ENCODE data around the gene IGIP.

The IGIP gene

GRCh38 chr5:140125637-140126036 is at the start of gene IGIP:
TSS of gene IGIP (plus strand) at chr5:140125937. CDS start at chr5:140128477, 2,540 bp downstream.
- 0 out of 2 replicates have a peak, but pooled peaks cover 1% of the 10 kb centered on the region for H3K4me1 ChIP-seq (ENCODE audit: control insufficient read depth, insufficient read depth, low read length)
- no peaks in the 10 kb centered on the region for H3K9me3 ChIP-seq (ENCODE audit: control insufficient read depth, insufficient read depth, low read length)
- H3K27ac ChIP-seq (ENCODE audit: low read length), result no peak within 1 kb of the TSS
- WGBS (ENCODE audit: insufficient coverage, insufficient read length), result no CpG with 5 or more reads among the region's 4 CpGs
- DNase-seq (ENCODE audit: low read depth, low spot score), result no peak
- H3K36me3 ChIP-seq (ENCODE audit: control insufficient read depth, insufficient read depth, low read length), result no peaks in the 10 kb centered on the region
- no peak within 1 kb of the TSS for H3K4me3 ChIP-seq (ENCODE audit: low read length)
- no peaks in the 10 kb centered on the region for H3K27me3 ChIP-seq (ENCODE audit: control insufficient read depth, insufficient read depth, low read length)

DNA sequence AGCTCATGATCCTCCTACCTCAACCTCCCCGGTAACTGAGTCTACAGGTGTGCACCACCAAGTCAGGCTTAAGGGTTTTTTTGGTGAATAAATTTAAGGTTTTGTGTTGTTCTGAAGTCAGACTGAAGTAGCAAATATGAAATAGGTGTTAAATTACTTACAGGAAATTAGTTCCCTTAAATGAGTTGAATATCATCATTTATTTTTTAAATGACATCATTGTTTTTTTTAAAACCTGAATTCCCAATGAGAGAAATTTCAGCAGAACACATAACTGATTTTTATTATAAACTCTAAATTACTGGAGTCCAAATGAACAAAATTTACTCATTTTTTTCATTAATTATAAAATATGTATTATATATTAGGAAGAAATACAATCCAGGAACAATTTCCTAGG is 49.6 kb upstream of the IGIP start:
- WGBS (ENCODE audit: insufficient coverage, insufficient read length), result no CpG with 5 or more reads among the region's 1 CpG
- no peak for DNase-seq (ENCODE audit: low read depth, low spot score)
- Histone ChIP-seq H3K36me3 (ENCODE audit: control insufficient read depth, insufficient read depth, low read length) (no peaks in the 10 kb centered on the region), H3K4me3 (ENCODE audit: low read length) (no peak overlapping the region), H3K9me3 (ENCODE audit: control insufficient read depth, insufficient read depth, low read length) (no peaks in the 10 kb centered on the region), H3K27me3 (ENCODE audit: control insufficient read depth, insufficient read depth, low read length) (no peaks in the 10 kb centered on the region), H3K4me1 (ENCODE audit: control insufficient read depth, insufficient read depth, low read length) (no peaks in the 10 kb centered on the region), H3K27ac (ENCODE audit: low read length) (no peak overlapping the region)

DNA sequence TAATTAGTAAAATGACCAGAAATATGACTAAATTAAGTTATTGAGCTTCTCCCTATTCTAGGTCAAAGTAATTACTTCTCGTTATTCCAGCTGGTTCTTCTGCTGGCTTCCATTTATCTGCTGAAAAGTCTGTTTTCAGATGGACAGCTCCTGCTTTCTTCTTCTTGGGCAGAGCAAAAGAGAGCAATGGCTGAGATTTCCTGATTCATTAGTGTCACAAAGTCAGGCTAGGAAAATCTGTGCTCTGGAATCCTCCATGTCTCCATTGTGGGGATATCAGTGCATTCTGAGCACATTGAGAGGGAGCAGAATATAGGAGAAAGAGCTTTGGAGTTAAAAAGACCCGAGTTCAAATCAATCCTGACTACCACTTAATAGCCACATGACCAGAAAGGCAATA is 48.9 kb upstream of the IGIP start:
- no peaks in the 10 kb centered on the region for H3K36me3 ChIP-seq (ENCODE audit: control insufficient read depth, insufficient read depth, low read length)
- H3K9me3 ChIP-seq (ENCODE audit: control insufficient read depth, insufficient read depth, low read length), result no peaks in the 10 kb centered on the region
- DNase-seq (ENCODE audit: low read depth, low spot score), result no peak
- no peaks in the 10 kb centered on the region for H3K4me1 ChIP-seq (ENCODE audit: control insufficient read depth, insufficient read depth, low read length)
- no peak overlapping the region for H3K27ac ChIP-seq (ENCODE audit: low read length)
- WGBS (ENCODE audit: insufficient coverage, insufficient read length), result no CpG with 5 or more reads among the region's 2 CpGs
- no peak overlapping the region for H3K4me3 ChIP-seq (ENCODE audit: low read length)
- no peaks in the 10 kb centered on the region for H3K27me3 ChIP-seq (ENCODE audit: control insufficient read depth, insufficient read depth, low read length)

- no peak overlapping the region for H3K27ac ChIP-seq (ENCODE audit: low read length)
- H3K9me3 ChIP-seq (ENCODE audit: control insufficient read depth, insufficient read depth, low read length), result no peaks in the 10 kb centered on the region
- H3K4me1 ChIP-seq (ENCODE audit: control insufficient read depth, insufficient read depth, low read length), result 0 out of 2 replicates have a peak, but pooled peaks cover 2% of the 10 kb centered on the region
- no CpG with 5 or more reads among the region's 1 CpG for WGBS (ENCODE audit: insufficient coverage, insufficient read length)
- H3K4me3 ChIP-seq (ENCODE audit: low read length), result no peak overlapping the region
- H3K27me3 ChIP-seq (ENCODE audit: control insufficient read depth, insufficient read depth, low read length), result no peaks in the 10 kb centered on the region
- no peak for DNase-seq (ENCODE audit: low read depth, low spot score)
- H3K36me3 ChIP-seq (ENCODE audit: control insufficient read depth, insufficient read depth, low read length), result no peaks in the 10 kb centered on the region
Observed at GRCh38 chr5:140083120-140083519, 42.6 kb upstream of the IGIP start.

GRCh38 chr5:140083650-140084049 is 42.1 kb upstream of the IGIP start:
- no peak for DNase-seq (ENCODE audit: low read depth, low spot score)
- H3K36me3 ChIP-seq (ENCODE audit: control insufficient read depth, insufficient read depth, low read length), result no peaks in the 10 kb centered on the region
- no CpG with 5 or more reads among the region's 1 CpG for WGBS (ENCODE audit: insufficient coverage, insufficient read length)
- no peaks in the 10 kb centered on the region for H3K9me3 ChIP-seq (ENCODE audit: control insufficient read depth, insufficient read depth, low read length)
- H3K27ac ChIP-seq (ENCODE audit: low read length), result no peak overlapping the region
- no peak overlapping the region for H3K4me3 ChIP-seq (ENCODE audit: low read length)
- 0 out of 2 replicates have a peak, but pooled peaks cover 2% of the 10 kb centered on the region for H3K4me1 ChIP-seq (ENCODE audit: control insufficient read depth, insufficient read depth, low read length)
- no peaks in the 10 kb centered on the region for H3K27me3 ChIP-seq (ENCODE audit: control insufficient read depth, insufficient read depth, low read length)

GRCh38 chr5:140084541-140084940 is 41.2 kb upstream of the IGIP start:
- no peak for DNase-seq (ENCODE audit: low read depth, low spot score)
- Histone ChIP-seq H3K9me3 (ENCODE audit: control insufficient read depth, insufficient read depth, low read length) (no peaks in the 10 kb centered on the region), H3K4me3 (ENCODE audit: low read length) (no peak overlapping the region), H3K27me3 (ENCODE audit: control insufficient read depth, insufficient read depth, low read length) (no peaks in the 10 kb centered on the region), H3K27ac (ENCODE audit: low read length) (no peak overlapping the region), H3K4me1 (ENCODE audit: control insufficient read depth, insufficient read depth, low read length) (0 out of 2 replicates have a peak, but pooled peaks cover 2% of the 10 kb centered on the region), H3K36me3 (ENCODE audit: control insufficient read depth, insufficient read depth, low read length) (no peaks in the 10 kb centered on the region)
- no CpG with 5 or more reads among the region's 4 CpGs for WGBS (ENCODE audit: insufficient coverage, insufficient read length)

GRCh38 chr5:140090251-140090650 is 35.5 kb upstream of the IGIP start:
- Histone ChIP-seq H3K4me1 (ENCODE audit: control insufficient read depth, insufficient read depth, low read length) (no peaks in the 10 kb centered on the region), H3K27ac (ENCODE audit: low read length) (no peak overlapping the region), H3K9me3 (ENCODE audit: control insufficient read depth, insufficient read depth, low read length) (no peaks in the 10 kb centered on the region), H3K27me3 (ENCODE audit: control insufficient read depth, insufficient read depth, low read length) (no peaks in the 10 kb centered on the region), H3K36me3 (ENCODE audit: control insufficient read depth, insufficient read depth, low read length) (no peaks in the 10 kb centered on the region), H3K4me3 (ENCODE audit: low read length) (no peak overlapping the region)
- no peak for DNase-seq (ENCODE audit: low read depth, low spot score)
- WGBS (ENCODE audit: insufficient coverage, insufficient read length), result no CpG with 5 or more reads among the region's 1 CpG

DNA sequence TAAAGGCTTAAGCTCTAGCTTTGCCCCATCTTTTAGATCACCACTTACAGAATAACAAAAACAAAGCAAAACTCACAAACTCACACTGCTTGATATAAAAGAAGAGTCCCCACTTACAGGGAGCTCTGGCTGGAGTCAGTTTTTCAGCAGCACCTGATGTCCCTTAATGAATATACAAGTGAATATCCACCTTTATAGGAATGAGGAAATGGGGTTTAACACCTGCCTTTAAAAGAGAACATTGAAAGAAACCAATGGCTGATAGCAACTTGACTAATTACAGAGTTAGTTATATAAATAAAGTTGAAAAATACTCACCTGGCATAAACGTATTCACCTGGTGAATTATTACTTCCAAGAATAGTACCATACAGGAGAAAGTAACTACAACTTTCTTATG is 32.6 kb upstream of the IGIP start:
- Histone ChIP-seq H3K27me3 (ENCODE audit: control insufficient read depth, insufficient read depth, low read length) (no peaks in the 10 kb centered on the region), H3K4me1 (ENCODE audit: control insufficient read depth, insufficient read depth, low read length) (no peaks in the 10 kb centered on the region), H3K4me3 (ENCODE audit: low read length) (no peak overlapping the region), H3K36me3 (ENCODE audit: control insufficient read depth, insufficient read depth, low read length) (no peaks in the 10 kb centered on the region), H3K9me3 (ENCODE audit: control insufficient read depth, insufficient read depth, low read length) (no peaks in the 10 kb centered on the region), H3K27ac (ENCODE audit: low read length) (no peak overlapping the region)
- DNase-seq (ENCODE audit: low read depth, low spot score), result no peak
- WGBS (ENCODE audit: insufficient coverage, insufficient read length), result no CpG with 5 or more reads among the region's 1 CpG

- H3K27me3 ChIP-seq (ENCODE audit: control insufficient read depth, insufficient read depth, low read length), result no peaks in the 10 kb centered on the region
- H3K27ac ChIP-seq (ENCODE audit: low read length), result no peak overlapping the region
- DNase-seq (ENCODE audit: low read depth, low spot score), result no peak
- WGBS (ENCODE audit: insufficient coverage, insufficient read length), result no CpG with 5 or more reads among the region's 1 CpG
- no peaks in the 10 kb centered on the region for H3K36me3 ChIP-seq (ENCODE audit: control insufficient read depth, insufficient read depth, low read length)
- no peaks in the 10 kb centered on the region for H3K9me3 ChIP-seq (ENCODE audit: control insufficient read depth, insufficient read depth, low read length)
- H3K4me1 ChIP-seq (ENCODE audit: control insufficient read depth, insufficient read depth, low read length), result no peaks in the 10 kb centered on the region
- no peak overlapping the region for H3K4me3 ChIP-seq (ENCODE audit: low read length)
Observed at GRCh38 chr5:140093866-140094265, 31.9 kb upstream of the IGIP start.

- no peak overlapping the region for H3K4me3 ChIP-seq (ENCODE audit: low read length)
- H3K27me3 ChIP-seq (ENCODE audit: control insufficient read depth, insufficient read depth, low read length), result no peaks in the 10 kb centered on the region
- no peaks in the 10 kb centered on the region for H3K36me3 ChIP-seq (ENCODE audit: control insufficient read depth, insufficient read depth, low read length)
- H3K27ac ChIP-seq (ENCODE audit: low read length), result no peak overlapping the region
- DNase-seq (ENCODE audit: low read depth, low spot score), result no peak
- no peaks in the 10 kb centered on the region for H3K9me3 ChIP-seq (ENCODE audit: control insufficient read depth, insufficient read depth, low read length)
- H3K4me1 ChIP-seq (ENCODE audit: control insufficient read depth, insufficient read depth, low read length), result no peaks in the 10 kb centered on the region
Observed at GRCh38 chr5:140094889-140095288, 30.8 kb upstream of the IGIP start.

GRCh38 chr5:140101179-140101578 is 24.6 kb upstream of the IGIP start:
- H3K9me3 ChIP-seq (ENCODE audit: control insufficient read depth, insufficient read depth, low read length), result no peaks in the 10 kb centered on the region
- no peaks in the 10 kb centered on the region for H3K4me1 ChIP-seq (ENCODE audit: control insufficient read depth, insufficient read depth, low read length)
- H3K4me3 ChIP-seq (ENCODE audit: low read length), result no peak overlapping the region
- no peak overlapping the region for H3K27ac ChIP-seq (ENCODE audit: low read length)
- no CpG with 5 or more reads among the region's 1 CpG for WGBS (ENCODE audit: insufficient coverage, insufficient read length)
- peaks cover 6% of the 10 kb centered on the region; the same call in 1 of the 2 replicates for H3K27me3 ChIP-seq (ENCODE audit: control insufficient read depth, insufficient read depth, low read length)
- DNase-seq (ENCODE audit: low read depth, low spot score), result no peak
- H3K36me3 ChIP-seq (ENCODE audit: control insufficient read depth, insufficient read depth, low read length), result no peaks in the 10 kb centered on the region

Data from iPS DF 6.9 (cell line).